ENCODE measurements around the gene ALDH3B2. TPM values are rescaled to one million over a fixed set of nuclear protein-coding genes. Genes with fewer than 3 reads are reported as not detected.
"Not testable (repeated sequence)": the region's sequence is repeated elsewhere in the genome, so short reads cannot be mapped to it uniquely, and the experiment has no call there.

The ALDH3B2 gene
- total RNA-seq, 2 donors from 2014 or later: not detected

DNA sequence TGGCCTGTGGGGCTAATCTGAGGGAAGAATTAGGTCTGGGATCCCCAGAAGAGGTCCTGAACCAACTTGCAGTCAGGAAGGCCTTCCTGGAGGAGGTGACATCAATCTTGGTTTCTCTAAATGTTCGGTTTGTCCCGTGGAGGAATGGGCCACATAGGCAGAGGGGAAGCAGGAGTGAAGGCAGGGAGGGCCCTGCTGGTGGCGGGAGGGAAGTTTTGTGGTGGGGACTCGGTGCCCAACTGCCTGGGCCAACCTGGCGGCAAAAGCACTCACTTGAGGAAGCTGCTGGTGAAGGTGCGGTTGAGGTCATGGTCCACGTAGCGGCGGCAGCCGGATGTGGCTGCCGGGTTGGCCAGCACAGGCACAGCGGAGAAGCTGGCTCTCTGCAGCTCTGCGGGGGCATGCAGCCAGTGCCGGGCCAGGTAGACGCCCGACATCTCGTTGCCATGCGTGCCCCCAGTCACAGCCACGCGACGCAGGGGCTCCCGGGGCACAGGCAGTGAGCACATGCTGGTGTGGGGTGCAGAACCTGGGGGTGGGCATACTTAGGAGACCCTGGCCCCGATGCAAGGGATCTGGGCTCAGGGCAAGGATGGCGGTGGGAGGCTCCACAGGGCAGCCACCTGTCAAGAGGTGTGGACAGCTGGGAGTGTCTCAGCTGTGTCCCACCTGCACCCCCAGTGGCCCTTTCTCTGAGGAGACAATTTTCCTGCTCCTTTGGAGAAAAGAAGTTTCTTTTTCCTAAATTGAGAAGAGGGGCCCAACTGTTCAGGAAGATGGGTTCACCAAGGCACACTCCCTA, 27.7 kb downstream of the ALDH3B2 start:
- ATAC-seq (no peak), DNase-seq (peak; percentile 22)
- intact Hi-C loops (cut with DNase I): no loop called here

DNA sequence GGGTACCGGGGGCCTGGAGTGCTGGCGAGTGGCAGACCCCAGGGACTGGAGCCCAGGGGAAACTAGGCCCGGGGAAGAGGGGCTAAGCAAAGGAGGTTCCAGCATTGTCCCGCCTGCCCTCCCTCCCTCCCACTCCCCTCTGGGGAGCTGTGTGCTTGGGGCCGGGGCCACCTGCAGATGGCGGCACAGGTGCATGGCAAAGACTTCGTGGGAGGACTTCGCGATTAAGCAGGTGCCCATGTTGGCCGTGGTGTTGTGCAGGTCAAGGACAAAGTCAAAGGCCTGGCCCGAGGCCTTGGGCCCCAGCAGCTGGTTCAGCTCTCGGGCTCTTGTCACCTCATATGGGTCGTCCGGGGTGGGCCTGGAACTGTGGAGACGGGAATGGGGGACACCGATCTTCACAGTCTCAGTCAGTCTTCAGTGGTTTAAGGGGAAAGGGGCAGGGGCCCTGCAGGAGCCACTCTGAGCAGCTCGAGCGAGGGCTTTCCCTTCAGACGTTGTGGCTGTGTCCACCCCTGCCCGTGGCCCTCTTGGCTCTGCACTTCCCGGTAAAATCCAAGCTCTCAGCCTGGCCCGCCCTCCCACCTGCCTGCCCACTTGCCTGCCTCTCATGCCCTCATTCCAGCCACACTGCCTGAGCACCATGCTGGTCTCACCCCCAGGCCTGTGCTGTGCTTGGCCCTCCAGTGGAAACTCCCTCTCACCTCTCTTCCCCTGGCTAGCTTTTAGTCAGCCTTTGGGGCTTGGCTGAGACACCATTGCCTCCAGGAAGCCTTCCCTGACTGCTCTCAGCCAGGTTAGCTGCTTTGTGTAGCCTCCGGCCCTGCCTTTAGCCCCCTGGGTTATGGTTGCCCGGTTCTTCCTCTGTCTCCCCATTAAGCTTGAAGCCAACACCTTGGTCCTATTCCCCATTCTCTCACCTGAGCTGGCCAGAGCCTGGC, 28.6 kb downstream of the ALDH3B2 start:
- peak; percentile 11 for DNase-seq
- intact Hi-C loops (cut with DNase I): no loop called here
- no peak for ATAC-seq

- DNase-seq (peak; percentile 18), ATAC-seq (no peak)
- intact Hi-C loops (cut with DNase I): no loop called here
Measured at GRCh38 chr11:67644472-67645418, 29.7 kb downstream of the ALDH3B2 start.

- no peak for DNase-seq
- intact Hi-C loops (cut with DNase I): no loop called here
- no peak for ATAC-seq
Measured at GRCh38 chr11:67644042-67644441, 30.4 kb downstream of the ALDH3B2 start.

DNA sequence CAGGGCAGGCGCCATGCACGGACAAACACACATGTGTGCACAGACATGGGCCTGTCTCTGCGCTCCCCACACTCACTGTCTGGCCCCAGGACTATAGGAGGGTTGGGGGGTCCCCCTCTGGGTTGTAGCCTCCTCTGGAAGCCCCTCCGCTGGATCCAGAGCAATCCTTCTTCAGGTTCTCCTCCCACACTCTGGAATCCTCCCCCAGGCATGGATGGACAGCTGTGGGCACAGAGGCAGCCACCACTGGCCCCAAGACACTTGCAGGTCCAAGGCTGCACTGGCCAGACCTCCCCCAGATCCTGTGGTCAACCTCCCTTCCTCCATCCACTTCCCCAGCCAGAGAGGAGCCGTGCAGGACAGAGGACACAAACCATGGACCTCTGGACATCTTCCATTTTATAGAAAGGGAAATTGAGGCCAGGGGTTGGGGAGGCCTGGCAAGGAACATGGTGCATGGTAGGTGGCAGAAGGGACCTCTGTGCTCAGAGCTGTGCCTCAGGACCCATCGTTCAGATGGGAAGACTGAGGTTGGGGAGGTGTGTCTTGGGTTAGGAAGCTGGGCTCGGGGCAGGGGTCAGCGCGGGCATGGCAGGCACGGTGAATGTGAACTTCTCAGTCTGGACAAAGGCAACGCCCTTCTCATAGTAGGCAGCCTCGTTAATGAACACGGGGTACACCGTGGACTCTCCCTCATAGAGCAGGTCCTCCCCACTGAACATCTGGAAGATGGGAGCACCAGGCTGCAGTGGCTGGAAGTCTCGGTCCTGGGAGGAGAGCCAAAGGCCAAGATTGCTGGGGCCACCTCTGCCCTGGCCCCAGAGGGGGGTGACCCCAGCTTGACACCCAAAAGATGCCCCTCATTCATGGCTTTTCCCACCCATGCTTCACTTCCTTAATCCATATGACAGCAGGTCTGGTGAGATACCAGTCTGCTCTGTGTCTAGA, 32.0 kb downstream of the ALDH3B2 start:
- intact Hi-C loops (cut with DNase I): no loop called here
- ATAC-seq: no peak
- no peak for DNase-seq

- ATAC-seq (no peak), DNase-seq (peak; percentile 19)
- intact Hi-C loops (cut with DNase I): no loop called here
Measured at GRCh38 chr11:67641338-67642172, 32.9 kb downstream of the ALDH3B2 start.

DNA sequence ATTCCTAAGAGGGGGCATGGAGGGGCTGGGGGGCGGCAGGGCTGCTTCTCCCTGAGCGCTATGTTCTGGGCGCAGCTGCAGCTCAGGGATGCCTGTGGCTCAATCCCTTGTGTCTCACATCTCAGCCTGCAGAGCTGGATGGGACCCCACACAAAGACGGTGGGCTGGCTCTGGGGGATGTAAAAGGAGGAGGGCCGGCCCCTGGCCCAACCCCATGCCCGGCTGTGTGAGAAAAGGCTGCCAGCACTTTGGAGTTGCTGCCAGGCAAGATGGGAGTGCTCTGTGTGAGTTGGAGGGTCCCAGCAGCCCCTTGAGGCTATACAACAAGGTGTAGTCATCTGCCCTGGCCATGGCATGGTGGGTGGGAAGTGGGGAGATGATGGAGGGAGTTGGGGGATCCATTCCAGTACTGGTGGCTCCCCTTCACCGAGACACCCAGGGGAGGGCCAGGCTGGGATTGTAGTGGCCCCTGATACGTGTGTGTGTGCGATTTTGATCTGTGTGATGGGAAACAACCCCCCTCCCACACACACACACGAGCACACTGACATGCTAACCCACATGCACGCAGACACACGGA, 33.6 kb downstream of the ALDH3B2 start:
- intact Hi-C loops (cut with DNase I): no loop called here
- DNase-seq (no peak), ATAC-seq (no peak)

- peak; percentile 67 for DNase-seq
- intact Hi-C loops (cut with DNase I): no loop called here
Measured at GRCh38 chr11:67640021-67640757, 34.2 kb downstream of the ALDH3B2 start.

GRCh38 chr11:67639438-67639859, 35.0 kb downstream of the ALDH3B2 start, which contains the start of gene TBX10:
TSS of gene TBX10 (minus strand) at chr11:67639763. CDS start at chr11:67639472, 291 bp downstream.
- DNase-seq (no peak), ATAC-seq (no peak)
- intact Hi-C loops (cut with DNase I): no loop called here

More at GRCh38 chr11:67640021-67640757, 34.2 kb downstream of the ALDH3B2 start:
- ATAC-seq: peak; percentile 59 to 83

- ATAC-seq (no peak), DNase-seq (peak; percentile 16)
- intact Hi-C loops (cut with DNase I): no loop called here
Measured at GRCh38 chr11:67638535-67639437, 35.6 kb downstream of the ALDH3B2 start.

GRCh38 chr11:67637441-67637840, 37.0 kb downstream of the ALDH3B2 start:
- intact Hi-C loops (cut with DNase I); DNase-seq; ATAC-seq: not testable (repeated sequence)

DNA sequence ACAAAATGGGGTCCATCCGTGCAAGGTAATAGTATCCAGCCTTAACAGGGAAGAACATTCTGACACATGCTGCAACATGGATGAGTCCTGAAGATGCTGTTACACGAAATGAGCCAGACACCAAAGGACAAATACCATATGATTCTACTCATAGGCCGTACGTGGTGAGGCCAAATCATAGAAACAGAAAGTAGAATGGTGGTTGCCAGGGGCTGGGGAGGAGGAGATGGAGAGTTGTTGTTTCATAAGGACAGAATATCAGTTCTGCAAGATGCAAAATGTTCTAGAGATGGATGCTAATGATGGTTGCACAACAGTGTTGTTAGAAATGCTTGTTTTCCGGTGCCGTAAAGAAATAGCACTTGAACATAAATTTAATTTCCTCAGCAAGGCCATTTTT, 37.5 kb downstream of the ALDH3B2 start:
- intact Hi-C loops (cut with DNase I): no loop called here
- ATAC-seq: no peak

GRCh38 chr11:67635231-67635521, 39.2 kb downstream of the ALDH3B2 start:
- DNase-seq (no peak), ATAC-seq (no peak)
- intact Hi-C loops (cut with DNase I): no loop called here

More for the DNA sequence above, 37.5 kb downstream of the ALDH3B2 start:
- no peak for DNase-seq

DNA sequence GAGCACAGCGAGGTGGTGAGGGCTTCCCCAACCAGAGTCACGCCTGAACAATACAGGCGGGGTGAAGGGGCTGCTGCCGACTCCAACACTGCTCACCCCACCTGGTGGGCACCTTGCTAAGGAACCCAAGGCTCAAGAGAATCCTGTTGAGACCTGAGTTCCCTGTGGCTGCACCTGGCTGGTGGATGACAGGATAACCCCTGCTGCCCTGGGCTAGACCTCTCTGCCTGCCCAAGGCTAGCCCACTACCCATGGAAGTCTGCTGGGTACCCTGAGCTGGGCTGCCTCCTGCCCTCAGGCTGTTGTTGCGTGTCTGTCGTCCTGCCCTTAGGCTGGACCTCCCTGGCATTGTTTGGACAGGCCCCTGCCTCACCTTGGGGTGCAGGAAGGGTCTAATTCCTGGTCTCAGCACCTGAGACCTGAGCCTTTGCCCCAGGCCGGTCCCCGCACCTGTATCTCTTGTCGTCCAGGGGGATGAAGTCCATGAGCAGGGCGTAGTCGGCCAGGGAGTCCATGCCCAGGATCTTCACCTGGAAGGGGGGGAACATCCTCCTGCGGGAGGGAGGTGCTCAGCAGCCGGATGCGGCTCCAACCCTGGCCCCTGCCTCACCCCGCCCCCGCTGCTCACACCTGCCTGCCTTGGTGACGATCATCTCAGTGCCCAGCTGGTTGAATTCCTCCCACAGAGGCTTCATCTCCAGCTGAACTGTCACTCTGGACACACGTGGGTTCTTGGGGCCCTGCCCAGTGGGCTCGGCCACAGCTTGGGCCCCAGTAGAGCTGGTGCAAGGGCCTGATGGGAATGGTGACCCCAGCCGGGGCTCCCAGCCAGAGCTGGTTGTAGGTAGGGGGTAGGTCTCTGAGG, 39.8 kb downstream of the ALDH3B2 start:
- intact Hi-C loops (cut with DNase I): no loop called here
- ATAC-seq: no peak
- peak; percentile 12 for DNase-seq
